KMS-11 (cell line): ENCODE measurements around the gene SLC17A4.

Source experiments
- H2AFZ ChIP-seq: fragments of 200-600 bp; sonication (generic); 2 replicates; pipeline ENCODE4 v1.6.1; 2016; ENCODE audit warnings: antibody characterized with exemption, mixed run types, low read depth
- H3K27ac ChIP-seq: fragments of 200-600 bp; sonication (generic); 2 replicates; pipeline ENCODE4 v1.6.1; 2016; ENCODE audit warnings: mild to moderate bottlenecking, mixed run types
- H3K27me3 ChIP-seq: fragments of 200-600 bp; sonication (generic); 2 replicates; pipeline ENCODE4 v1.6.1; 2017; ENCODE audit warnings: mild to moderate bottlenecking, low read depth, mixed run types, moderate library complexity; ENCODE audit not compliant: insufficient read depth
- H3K36me3 ChIP-seq: fragments of 200-600 bp; sonication (generic); 2 replicates; pipeline ENCODE4 v1.6.1; 2017; ENCODE audit warnings: mild to moderate bottlenecking, mixed run types; ENCODE audit not compliant: insufficient read depth
- H3K4me1 ChIP-seq: fragments of 200-600 bp; sonication (generic); 2 replicates; pipeline ENCODE4 v1.6.1; 2016; ENCODE audit warnings: mild to moderate bottlenecking, low read depth, mixed run types; ENCODE audit not compliant: poor library complexity, severe bottlenecking
- H3K4me2 ChIP-seq: fragments of 200-600 bp; sonication (generic); 2 replicates; pipeline ENCODE4 v1.7.0; 2016; ENCODE audit warnings: mild to moderate bottlenecking, mixed run types
- H3K4me3 ChIP-seq: fragments of 200-600 bp; sonication (generic); IDR thresholded peaks from 2 replicates; pipeline ENCODE4 v1.6.1; 2017; ENCODE audit warnings: low read depth, low read length, mixed read lengths; ENCODE audit not compliant: insufficient read depth
- H3K79me2 ChIP-seq: fragments of 200-600 bp; sonication (generic); 2 replicates; pipeline ENCODE4 v1.6.1; 2016; ENCODE audit warnings: low read depth, mixed run types; ENCODE audit not compliant: insufficient read depth
- H3K9ac ChIP-seq: fragments of 200-600 bp; sonication (generic); 2 replicates; pipeline ENCODE4 v1.6.1; 2016; ENCODE audit warnings: mild to moderate bottlenecking, mixed run types
- H4K20me1 ChIP-seq: fragments of 200-600 bp; sonication (generic); 2 replicates; pipeline ENCODE4 v1.6.1; 2016; ENCODE audit warnings: mild to moderate bottlenecking, mixed run types; ENCODE audit not compliant: insufficient read depth
- CTCF ChIP-seq: fragments of 200-600 bp; sonication (generic); conservative IDR thresholded peaks from 2 replicates; pipeline ENCODE4 v1.6.1; 2017; ENCODE audit warnings: low read depth, mild to moderate bottlenecking, antibody characterized with exemption, low read length, moderate library complexity, mixed read lengths

The SLC17A4 gene

GRCh38 chr6:25713824-25714223 lies 40.7 kb upstream of the SLC17A4 start:
- Histone ChIP-seq H3K27ac (no peak overlapping the region), H2AFZ (no peak overlapping the region), H4K20me1 (no peaks in the 10 kb centered on the region), H3K27me3 (no peaks in the 10 kb centered on the region), H3K9ac (no peak overlapping the region), H3K36me3 (no peaks in the 10 kb centered on the region), H3K4me1 (no peaks in the 10 kb centered on the region), H3K79me2 (no peaks in the 10 kb centered on the region), H3K4me3 (no peak overlapping the region), H3K4me2 (no peak overlapping the region)
- no peak for TF ChIP-seq CTCF

- Histone ChIP-seq H3K4me3 (no peak overlapping the region), H3K4me1 (no peaks in the 10 kb centered on the region), H2AFZ (no peak overlapping the region), H3K27ac (no peak overlapping the region), H4K20me1 (no peaks in the 10 kb centered on the region), H3K79me2 (no peaks in the 10 kb centered on the region), H3K27me3 (no peaks in the 10 kb centered on the region), H3K36me3 (no peaks in the 10 kb centered on the region), H3K9ac (no peak overlapping the region), H3K4me2 (no peak overlapping the region)
- TF ChIP-seq CTCF = no peak
Observed at GRCh38 chr6:25714765-25715164, 39.8 kb upstream of the SLC17A4 start.

- no peak overlapping the region for H3K4me2 ChIP-seq
- H3K36me3 ChIP-seq = no peaks in the 10 kb centered on the region
- TF ChIP-seq CTCF = no peak
- H2AFZ ChIP-seq = no peak overlapping the region
- H3K4me1 ChIP-seq = no peaks in the 10 kb centered on the region
- no peaks in the 10 kb centered on the region for H3K79me2 ChIP-seq
- no peak overlapping the region for H3K27ac ChIP-seq
- no peak overlapping the region for H3K9ac ChIP-seq
- H3K27me3 ChIP-seq = no peaks in the 10 kb centered on the region
- H3K4me3 ChIP-seq = no peak overlapping the region
- H4K20me1 ChIP-seq = no peaks in the 10 kb centered on the region
Observed at GRCh38 chr6:25715794-25716193, 38.7 kb upstream of the SLC17A4 start.

GRCh38 chr6:25717866-25718740 lies 36.4 kb upstream of the SLC17A4 start:
- Histone ChIP-seq H2AFZ (no peak overlapping the region), H3K4me2 (no peak overlapping the region), H3K79me2 (no peaks in the 10 kb centered on the region), H3K4me3 (no peak overlapping the region), H3K27me3 (no peaks in the 10 kb centered on the region), H3K27ac (no peak overlapping the region), H4K20me1 (no peaks in the 10 kb centered on the region), H3K4me1 (no peaks in the 10 kb centered on the region), H3K36me3 (no peaks in the 10 kb centered on the region), H3K9ac (no peak overlapping the region)
- peak; percentile 74 for TF ChIP-seq CTCF
